GM18511 (cell line): ENCODE results near the gene KCNAB1.

Experiments
- ATAC-seq: cut with Tn5 transposase; IDR thresholded peaks from one replicate; pipeline ENCODE4 v1.9.1; 2021; ENCODE audit warnings: mild to moderate bottlenecking, moderate library complexity; ENCODE audit not compliant: unreplicated experiment

The KCNAB1 gene

GRCh38 chr3:156434921-156435320 is 314.5 kb downstream of the KCNAB1 start:
- ATAC-seq = no peak

DNA sequence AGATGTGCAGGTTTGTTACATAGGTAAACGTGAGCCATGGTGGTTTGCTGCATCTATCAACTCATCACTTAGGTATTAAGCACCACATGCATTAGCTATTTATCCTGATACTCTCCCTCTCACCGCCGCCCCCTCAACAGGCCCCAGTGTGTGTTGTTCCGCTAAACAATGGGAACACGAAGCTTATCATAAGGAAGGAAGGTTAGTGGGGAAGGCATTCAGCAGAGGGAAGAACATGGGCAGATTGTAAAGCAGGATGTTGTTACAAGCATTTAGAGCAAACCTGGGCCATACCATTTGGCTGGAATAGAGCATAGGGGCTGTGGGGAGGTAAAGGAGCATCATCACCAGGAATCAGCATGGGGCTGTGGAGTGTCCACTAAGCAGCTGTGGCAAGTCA is 322.7 kb downstream of the KCNAB1 start:
- no peak for ATAC-seq

GRCh38 chr3:156445117-156446090 is 325.0 kb downstream of the KCNAB1 start:
- ATAC-seq = no peak

- peak; percentile 80 for ATAC-seq
Observed at GRCh38 chr3:156448300-156448699, 327.9 kb downstream of the KCNAB1 start.

- ATAC-seq = peak; percentile 65
Observed at GRCh38 chr3:156449710-156450574, 329.6 kb downstream of the KCNAB1 start.

DNA sequence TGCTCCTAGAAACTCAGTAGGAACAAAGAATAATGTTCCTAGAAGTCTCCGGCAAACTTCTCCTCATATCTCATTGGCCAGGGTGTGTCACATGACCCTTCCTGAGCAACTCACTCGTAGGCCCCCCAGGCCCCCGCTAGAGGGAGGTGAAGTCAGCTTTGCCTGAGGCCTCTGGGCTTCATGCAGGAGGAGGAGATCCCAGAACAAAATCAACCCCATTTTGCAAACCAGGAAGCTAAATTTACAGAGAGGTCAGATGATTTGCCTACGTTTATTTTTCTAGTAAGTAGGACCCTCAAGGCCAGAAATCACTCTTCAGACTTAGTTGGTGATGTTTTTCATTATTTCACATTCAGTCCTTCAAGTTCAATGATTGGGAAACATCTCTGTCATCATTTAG is 335.5 kb downstream of the KCNAB1 start:
- ATAC-seq = no peak

GRCh38 chr3:156456771-156457224 is 336.4 kb downstream of the KCNAB1 start:
- ATAC-seq = no peak

DNA sequence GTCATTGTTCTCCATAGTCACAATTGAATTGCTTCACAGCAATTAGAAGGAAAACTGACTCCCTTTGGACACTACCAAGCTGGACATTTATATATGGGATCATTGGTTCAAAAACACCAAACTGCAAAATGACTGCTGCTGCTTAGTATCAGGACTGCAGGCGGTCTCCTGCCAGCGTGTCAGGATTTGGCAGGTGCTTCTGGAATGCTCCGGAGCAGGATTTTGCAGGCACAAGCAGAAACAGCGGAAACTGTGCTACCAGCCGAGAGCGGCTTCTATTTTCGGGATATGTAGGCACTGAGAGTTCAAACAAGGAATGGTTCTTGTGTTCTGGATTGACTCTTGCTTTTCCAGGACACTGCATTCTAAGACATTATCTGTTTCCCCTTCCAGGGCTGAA is 339.1 kb downstream of the KCNAB1 start:
- no peak for ATAC-seq

- ATAC-seq = peak; percentile 72
Observed at GRCh38 chr3:156460206-156460611, 339.8 kb downstream of the KCNAB1 start.

- ATAC-seq = no peak
Observed at GRCh38 chr3:156461889-156462288, 341.5 kb downstream of the KCNAB1 start.

DNA sequence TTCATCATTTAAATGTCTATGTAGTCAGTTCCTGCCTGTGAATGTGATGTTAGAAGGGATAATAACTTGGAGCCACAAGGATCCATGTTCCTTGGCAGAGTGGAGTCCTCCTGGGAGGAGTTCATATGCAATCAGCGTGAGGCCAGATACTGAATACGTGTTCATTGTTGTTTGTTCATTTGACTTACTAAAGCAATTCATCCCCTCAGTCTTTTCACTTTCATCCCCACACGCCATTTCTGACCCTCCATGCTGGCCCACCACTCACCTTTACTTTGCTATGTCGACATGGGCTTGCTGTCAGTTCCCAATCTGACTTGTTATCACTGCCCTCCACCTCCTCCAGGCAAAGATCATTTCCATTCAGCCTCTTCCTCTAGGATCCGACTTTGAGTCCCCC is 342.7 kb downstream of the KCNAB1 start:
- no peak for ATAC-seq

- ATAC-seq = no peak
Observed at GRCh38 chr3:156465194-156465593, 344.8 kb downstream of the KCNAB1 start.

DNA sequence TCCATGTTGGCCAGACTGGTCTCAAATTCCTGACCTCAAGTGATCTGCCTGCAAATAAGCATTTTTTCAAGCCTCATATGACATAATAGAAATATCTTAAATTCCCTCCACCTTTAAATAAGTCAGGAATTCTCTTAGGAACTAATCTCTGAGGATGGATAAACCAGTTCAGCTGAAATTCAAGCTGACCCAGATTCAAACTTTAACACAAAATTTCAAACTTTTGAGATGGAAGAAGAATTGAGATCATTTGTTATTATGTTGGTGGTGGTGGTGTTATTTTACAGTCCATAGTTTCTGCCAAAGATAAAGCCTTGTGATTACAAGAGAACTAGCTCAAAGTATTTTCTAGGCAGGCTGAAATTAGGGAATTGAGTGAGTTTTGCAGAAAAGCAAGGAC is 349.1 kb downstream of the KCNAB1 start:
- ATAC-seq = no peak

DNA sequence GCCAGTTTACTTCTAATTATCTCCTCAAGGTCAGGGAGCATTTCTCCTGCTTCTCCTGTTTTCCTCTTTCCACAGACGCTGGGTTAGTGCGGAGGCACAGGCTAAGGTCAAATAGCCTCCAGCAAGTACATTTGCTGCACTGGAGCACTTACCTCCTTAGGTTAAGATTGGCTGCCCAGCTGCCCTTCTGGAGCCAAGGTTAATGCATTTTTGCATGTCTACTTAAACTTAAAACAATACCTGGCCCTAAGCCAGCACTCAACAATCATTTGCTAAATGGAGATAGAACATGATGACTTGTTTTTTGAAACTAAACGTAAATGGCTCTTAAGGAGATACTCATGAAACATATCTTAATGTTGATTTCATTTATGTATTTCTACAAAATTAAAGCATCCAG is 351.1 kb downstream of the KCNAB1 start:
- ATAC-seq = no peak

GRCh38 chr3:156472150-156472549 is 351.8 kb downstream of the KCNAB1 start:
- ATAC-seq = no peak

GRCh38 chr3:156472684-156473083 is 352.3 kb downstream of the KCNAB1 start:
- no peak for ATAC-seq

- no peak for ATAC-seq
Observed at GRCh38 chr3:156473341-156473740, 353.0 kb downstream of the KCNAB1 start.

DNA sequence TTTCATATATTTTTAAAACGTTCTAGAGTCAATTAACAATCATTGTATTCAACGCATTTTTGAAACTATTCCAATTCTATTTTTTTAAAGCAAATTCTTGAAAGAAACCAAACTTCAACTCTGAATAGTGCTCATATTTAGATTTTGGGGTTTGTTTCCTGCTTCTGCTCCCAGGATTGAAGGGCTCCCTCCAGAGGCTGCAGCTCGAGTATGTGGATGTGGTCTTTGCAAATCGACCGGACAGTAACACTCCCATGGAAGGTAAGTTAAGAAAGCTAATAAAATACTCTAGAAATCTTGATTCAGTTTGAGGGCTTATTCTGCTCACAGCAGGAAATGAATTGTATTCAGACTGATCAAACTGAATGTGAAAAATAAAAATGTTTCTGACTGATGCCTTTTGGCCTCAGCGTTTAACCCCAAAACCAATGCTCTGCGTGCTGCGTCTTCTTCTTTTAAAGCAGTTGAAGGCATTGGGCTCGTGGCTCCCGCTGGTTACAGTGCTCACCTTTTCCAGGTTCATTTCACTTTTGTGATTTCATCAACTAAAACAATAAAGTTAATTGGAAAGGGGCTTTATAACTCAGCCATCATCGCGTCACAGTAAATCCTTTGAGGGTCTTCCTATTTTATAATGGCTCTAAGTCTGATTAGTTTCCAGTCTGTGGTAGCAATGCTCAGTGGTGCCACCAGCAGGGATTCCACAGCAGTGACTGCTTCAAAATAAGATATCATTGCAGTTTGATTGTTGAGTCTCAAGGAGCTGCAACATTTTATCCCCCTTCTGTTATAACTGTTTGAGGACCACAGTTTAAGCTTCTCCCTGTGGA is 354.4 kb downstream of the KCNAB1 start:
- no peak for ATAC-seq

DNA sequence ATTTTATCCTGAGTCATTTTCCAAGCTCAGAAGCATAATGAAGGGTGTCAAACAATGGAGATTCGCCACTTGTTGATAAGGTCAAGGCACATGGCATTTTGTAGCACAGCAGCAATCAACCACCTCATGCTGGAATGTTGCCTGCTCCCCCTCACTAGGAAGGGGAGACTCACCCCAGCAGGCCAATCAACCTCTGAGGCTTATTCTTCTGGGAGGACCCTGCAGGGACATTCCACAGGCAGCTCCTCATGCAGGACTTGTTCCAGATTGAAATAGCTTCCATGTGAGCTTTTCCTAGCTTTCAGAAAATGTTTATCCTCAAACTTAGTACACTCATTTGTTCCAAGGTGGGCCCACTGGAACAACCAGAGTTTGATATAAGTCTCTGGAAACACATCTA is 356.9 kb downstream of the KCNAB1 start:
- no peak for ATAC-seq

DNA sequence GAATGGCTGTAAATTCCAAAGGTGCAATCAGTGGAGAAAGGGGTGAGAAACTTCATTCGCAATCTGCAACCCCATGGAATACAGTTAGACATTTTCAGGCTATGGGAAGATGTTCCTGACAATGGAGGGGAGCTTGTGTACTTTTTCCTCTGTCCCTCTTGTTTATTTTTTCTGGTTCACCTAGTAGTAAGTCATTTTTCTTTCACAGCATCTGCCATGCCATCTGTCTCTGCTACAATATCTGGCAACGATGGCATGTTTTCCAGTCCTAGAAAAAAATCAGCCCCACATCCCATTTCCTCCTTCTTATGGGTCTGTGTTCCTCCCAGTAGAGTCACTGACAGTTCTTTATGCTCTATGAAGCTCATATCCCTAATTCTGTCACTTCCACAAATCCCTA is 358.5 kb downstream of the KCNAB1 start:
- no peak for ATAC-seq

GRCh38 chr3:156479604-156480003 is 359.2 kb downstream of the KCNAB1 start:
- no peak for ATAC-seq
